CD14-positive monocyte (primary cell): ENCODE measurements around the gene IL20. TPM values are rescaled to one million over a fixed set of nuclear protein-coding genes. Genes with fewer than 3 reads are reported as not detected.

Experiments
- DNase-seq, 3 donors: peaks; one replicate each; pipeline ENCODE4 v3.0.0-alpha.2; 2011 to 2022
- H2AFZ ChIP-seq: 2 replicates; pipeline ENCODE4 v1.6.0; 2012; ENCODE audit warnings: mild to moderate bottlenecking, low read depth, low read length, inconsistent platforms; ENCODE audit not compliant: insufficient read depth, poor library complexity, severe bottlenecking
- H3K27ac ChIP-seq, 2 donors: 1 replicate in 1 of 2; 2 replicates in 1 of 2; pipeline ENCODE4 v1.5.1; 2012 to 2013; ENCODE audit warnings: low read length in 2 of 2, control low read depth in 1 of 2, inconsistent platforms in 1 of 2, low read depth in 1 of 2, mild to moderate bottlenecking in 1 of 2
- H3K27me3 ChIP-seq, 2 donors: one replicate each; pipeline versions ENCODE4 v1.6.0 to v1.6.1; 2011 to 2013; ENCODE audit warnings: low read length in 2 of 2; ENCODE audit not compliant: control insufficient read depth in 2 of 2, insufficient read depth in 2 of 2
- H3K36me3 ChIP-seq, 2 donors: replicated peaks in 1 of 2; 1 replicate in 1 of 2; 2 replicates in 1 of 2; pipeline versions ENCODE4 v1.5.1 to v1.6.1; 2012 to 2013; ENCODE audit warnings: low read length in 2 of 2, control low read depth in 1 of 2, inconsistent platforms in 1 of 2, mild to moderate bottlenecking in 1 of 2; ENCODE audit not compliant: insufficient read depth in 2 of 2, control insufficient read depth in 1 of 2
- H3K4me1 ChIP-seq, 2 donors: 1 replicate in 1 of 2; 2 replicates in 1 of 2; pipeline versions ENCODE4 v1.5.1 to v1.6.1; 2012 to 2013; ENCODE audit warnings: low read length in 2 of 2, control low read depth in 1 of 2, inconsistent platforms in 1 of 2, mild to moderate bottlenecking in 1 of 2, moderate library complexity in 1 of 2; ENCODE audit not compliant: insufficient read depth in 2 of 2, control insufficient read depth in 1 of 2
- H3K4me2 ChIP-seq: replicated peaks from 2 replicates; pipeline ENCODE3; 2012; ENCODE audit warnings: low read length, moderate library complexity, mild to moderate bottlenecking; ENCODE audit not compliant: poor library complexity, severe bottlenecking; ENCODE audit errors: extremely low read depth
- H3K4me3 ChIP-seq, 3 experiments: fragments of 200-600 bp in 1 of 3; sonication (generic) in 1 of 3; replicated peaks in 1 of 3; 1 replicate in 2 of 3; 2 replicates in 1 of 3; pipeline ENCODE4 v1.5.1; 2011 to 2013; ENCODE audit warnings: low read length in 3 of 3, mild to moderate bottlenecking in 3 of 3, control low read depth in 2 of 3, low read depth in 2 of 3, inconsistent platforms in 1 of 3, moderate library complexity in 1 of 3
- H3K79me2 ChIP-seq: 2 replicates; pipeline ENCODE4 v1.6.0; 2012; ENCODE audit warnings: mild to moderate bottlenecking, control low read depth, inconsistent platforms, low read length, moderate library complexity; ENCODE audit not compliant: insufficient read depth
- H3K9ac ChIP-seq: 2 replicates; pipeline ENCODE4 v1.6.0; 2017; ENCODE audit warnings: low read length, mild to moderate bottlenecking; ENCODE audit not compliant: insufficient read depth, poor library complexity, severe bottlenecking
- H3K9me3 ChIP-seq, 2 donors: replicated peaks in 1 of 2; 1 replicate in 1 of 2; 2 replicates in 1 of 2; pipeline versions ENCODE4 v1.5.1 to v1.6.1; 2012 to 2013; ENCODE audit warnings: low read length in 2 of 2, control low read depth in 1 of 2; ENCODE audit not compliant: control insufficient read depth in 1 of 2, insufficient read depth in 1 of 2
- H4K20me1 ChIP-seq: 2 replicates; pipeline ENCODE4 v1.6.0; 2012; ENCODE audit warnings: mild to moderate bottlenecking, low read length, control low read depth, moderate library complexity; ENCODE audit not compliant: insufficient read depth
- H3K27ac Mint-ChIP-seq, 7 donors: one replicate each; pipeline ENCODE4 v1.8.0; 2020; ENCODE audit warnings: mild to moderate bottlenecking in 7 of 7, mixed read lengths in 7 of 7, moderate library complexity in 6 of 7, inconsistent platforms in 2 of 7
- H3K27me3 Mint-ChIP-seq, 3 donors: one replicate each; pipeline ENCODE4 v1.8.0; 2021 to 2022; ENCODE audit warnings: low read depth in 3 of 3, mild to moderate bottlenecking in 3 of 3, mixed read lengths in 3 of 3, moderate library complexity in 3 of 3, inconsistent platforms in 1 of 3
- H3K36me3 Mint-ChIP-seq, 2 donors: one replicate each; pipeline ENCODE4 v1.8.0; 2020; ENCODE audit warnings: mixed read lengths in 2 of 2, inconsistent platforms in 1 of 2, mild to moderate bottlenecking in 1 of 2
- H3K4me1 Mint-ChIP-seq: one replicate; pipeline ENCODE4 v1.8.0; 2020; ENCODE audit warnings: mild to moderate bottlenecking, mixed read lengths
- H3K4me3 Mint-ChIP-seq, 2 donors: one replicate each; pipeline ENCODE4 v1.8.0; 2020; ENCODE audit warnings: mild to moderate bottlenecking in 2 of 2, mixed read lengths in 2 of 2, moderate library complexity in 1 of 2
- H3K9me3 Mint-ChIP-seq, 7 donors: one replicate each; pipeline ENCODE4 v1.8.0; 2020 to 2022; ENCODE audit warnings: mixed read lengths in 7 of 7, mild to moderate bottlenecking in 6 of 7, moderate library complexity in 6 of 7, inconsistent platforms in 2 of 7
- CTCF ChIP-seq: fragments of 200-600 bp; IDR thresholded peaks from one replicate; pipeline ENCODE4 v1.8.0; 2022; ENCODE audit warnings: antibody characterized with exemption, mild to moderate bottlenecking
- WGBS: methylation state at CpG from one replicate; pipeline ENCODE4 v1.1.5; 2013; ENCODE audit warnings: missing lambda C conversion rate; ENCODE audit not compliant: insufficient coverage; 5-methylcytosine and 5-hydroxymethylcytosine counted together
- intact Hi-C, 2 donors: fragments of 100-400 bp; cut with micrococcal nuclease; formaldehyde crosslinking; loops; one replicate each; pipeline versions ENCODE4 v1.15.0 to v1.15.1; 2023
- polyA plus RNA-seq, 3 donors: library from polyadenylated mRNA; depleted of rRNA in 1 of 3; unstranded in 2 of 3; stranded (reverse) in 1 of 3; fragments of 300-500 nt in 2 of 3; fragments of >200 nt in 1 of 3; fragmentation: Illumina TruSeq in 2 of 3; gene quantifications; 1 replicate in 2 of 3; 2 replicates in 1 of 3; pipeline ENCODE4 v1.2.3, GENCODE V29; 2012 to 2021

The IL20 gene
- polyA plus RNA-seq, 3 donors = not detected

- no peak overlapping the region for H3K4me3 ChIP-seq
- H4K20me1 ChIP-seq = no peaks in the 10 kb centered on the region
- no CpG with 5 or more reads among the region's 1 CpG for WGBS
- H3K27ac ChIP-seq = no peak overlapping the region
- H2AFZ ChIP-seq = no peak overlapping the region
- Mint-ChIP-seq H3K9me3 (peaks cover 0 to 3% (median 0%) of the 10 kb centered on the region in 7 donors), H3K4me1 (peaks cover 18% of the 10 kb centered on the region), H3K36me3 (no peaks in the 10 kb centered on the region), H3K27ac (no peak overlapping the region), H3K4me3 (no peak overlapping the region), H3K27me3 (peaks cover 15 to 27% (median 24%) of the 10 kb centered on the region in 3 donors)
- no peaks in the 10 kb centered on the region for H3K36me3 ChIP-seq
- intact Hi-C loops = no loop called here
- H3K4me1 ChIP-seq = peaks cover 12 to 14% of the 10 kb centered on the region in 2 donors
- TF ChIP-seq CTCF = no peak
- H3K27me3 ChIP-seq = peaks cover 10 to 13% of the 10 kb centered on the region in 2 donors
- no peaks in the 10 kb centered on the region for H3K79me2 ChIP-seq
- no peak overlapping the region for H3K9ac ChIP-seq
- H3K9me3 ChIP-seq = no peaks in the 10 kb centered on the region
- H3K4me2 ChIP-seq = no peak overlapping the region
- no peak for DNase-seq
Observed at GRCh38 chr1:206863266-206863665, 2.2 kb upstream of the IL20 start.

- Mint-ChIP-seq H3K4me1 (peaks cover 5% of the 10 kb centered on the region), H3K9me3 (peaks cover 0 to 2% (median 0%) of the 10 kb centered on the region in 7 donors), H3K27ac (no peak overlapping the region), H3K27me3 (peaks cover 15 to 23% (median 20%) of the 10 kb centered on the region in 3 donors), H3K4me3 (no peak overlapping the region), H3K36me3 (no peaks in the 10 kb centered on the region)
- no peaks in the 10 kb centered on the region for H4K20me1 ChIP-seq
- no peaks in the 10 kb centered on the region for H3K79me2 ChIP-seq
- whole genome bisulfite sequencing = no CpG with 5 or more reads among the region's 2 CpGs
- no peak for DNase-seq
- no peaks in the 10 kb centered on the region for H3K4me1 ChIP-seq
- no peaks in the 10 kb centered on the region for H3K9me3 ChIP-seq
- no peak overlapping the region for H3K27ac ChIP-seq
- no peaks in the 10 kb centered on the region for H3K36me3 ChIP-seq
- no peak overlapping the region for H3K4me3 ChIP-seq
- intact Hi-C loops = loop anchor here (5.0 kb wide), 1 partner anchor 46 kb away; no protein-coding TSS in a partner anchor
- no peak overlapping the region for H3K9ac ChIP-seq
- H3K4me2 ChIP-seq = no peak overlapping the region
- H2AFZ ChIP-seq = no peak overlapping the region
- peaks cover 6 to 13% of the 10 kb centered on the region in 2 donors for H3K27me3 ChIP-seq
- no peak for TF ChIP-seq CTCF
Observed at GRCh38 chr1:206866062-206866461, 639 bp downstream of the IL20 start.
